ENCODE results near the gene NEURL3.

GRCh38 chr2:96511851-96512250 is 6.7 kb upstream of the NEURL3 start:
- no peak for TF ChIP-seq CTCF (tag by site-specific recombination; IDR thresholded peaks at IDR 0.05)
- TF ChIP-seq ZNF341 (tag by site-specific recombination; IDR thresholded peaks at IDR 0.05; ENCODE audit: low read depth): no peak
- no peak for TF ChIP-seq ZBTB11 (tag by site-specific recombination; conservative IDR thresholded peaks at IDR 0.05; ENCODE audit: low read depth)
- no peak for TF ChIP-seq ZNF658 (tag by site-specific recombination; IDR thresholded peaks at IDR 0.05)
- TF ChIP-seq REST (tag by site-specific recombination; IDR thresholded peaks at IDR 0.05): no peak
- no peak for TF ChIP-seq TCF7L2 (IDR thresholded peaks at IDR 0.05; ENCODE audit: borderline replicate concordance, low read depth, low read length)
- no peak for TF ChIP-seq ATF2 (tag by site-specific recombination; IDR thresholded peaks at IDR 0.05; ENCODE audit: low read depth)
- TF ChIP-seq ZNF449 (tag by site-specific recombination; IDR thresholded peaks at IDR 0.05): no peak
- TF ChIP-seq ZNF274 (IDR thresholded peaks at IDR 0.05; ENCODE audit: low read length): no peak
- no peak for TF ChIP-seq ZNF274 (tag by site-specific recombination; IDR thresholded peaks at IDR 0.05; ENCODE audit: borderline replicate concordance)
- no peak for TF ChIP-seq ZNF629 (tag by site-specific recombination; IDR thresholded peaks at IDR 0.05)
- no peak for TF ChIP-seq ZBTB44 (tag by site-specific recombination; IDR thresholded peaks at IDR 0.05)
- TF ChIP-seq ZNF558 (tag by site-specific recombination; IDR thresholded peaks at IDR 0.05): no peak

Data from HEK293 (cell line).